KOPT-K1 (cell line): ENCODE data around the gene SH3GL1.

Source experiments
- H3K27ac ChIP-seq: fragments of 200-600 bp; sonication (generic); 2 replicates; pipeline ENCODE4 v1.5.1; 2016; ENCODE audit warnings: antibody characterized with exemption, mild to moderate bottlenecking, low read depth, low read length; ENCODE audit not compliant: poor library complexity, severe bottlenecking
- H3K36me3 ChIP-seq: fragments of 200-600 bp; sonication (generic); 2 replicates; pipeline ENCODE4 v1.5.1; 2017; ENCODE audit warnings: antibody characterized with exemption, mild to moderate bottlenecking, low read length, moderate library complexity; ENCODE audit not compliant: insufficient read depth
- H3K9me3 ChIP-seq: fragments of 200-600 bp; sonication (generic); 2 replicates; pipeline ENCODE4 v1.5.1; 2017; ENCODE audit warnings: antibody characterized with exemption, low read length, mild to moderate bottlenecking; ENCODE audit not compliant: insufficient read depth, poor library complexity, severe bottlenecking

The SH3GL1 gene

GRCh38 chr19:4391306-4391693 is 9.0 kb downstream of the SH3GL1 start:
- peaks cover 49% of the 10 kb centered on the region for H3K36me3 ChIP-seq
- H3K27ac ChIP-seq = no peak overlapping the region
- H3K9me3 ChIP-seq = no peaks in the 10 kb centered on the region

GRCh38 chr19:4390567-4391305 is 9.6 kb downstream of the SH3GL1 start:
- Histone ChIP-seq H3K27ac (no peak overlapping the region), H3K36me3 (peaks cover 49% of the 10 kb centered on the region; the same call in 1 of the 2 replicates), H3K9me3 (no peaks in the 10 kb centered on the region)

- H3K36me3 ChIP-seq = peaks cover 48% of the 10 kb centered on the region; the same call in 1 of the 2 replicates
- no peaks in the 10 kb centered on the region for H3K9me3 ChIP-seq
- H3K27ac ChIP-seq = no peak overlapping the region
These were observed 10.3 kb downstream of the SH3GL1 start for GRCh38 chr19:4390017-4390566.

GRCh38 chr19:4389511-4390016 is 10.8 kb downstream of the SH3GL1 start:
- Histone ChIP-seq H3K36me3 (peaks cover 48% of the 10 kb centered on the region; the same call in 1 of the 2 replicates), H3K27ac (no peak overlapping the region), H3K9me3 (no peaks in the 10 kb centered on the region)

GRCh38 chr19:4389064-4389375 is 11.3 kb downstream of the SH3GL1 start:
- no peak overlapping the region for H3K27ac ChIP-seq
- peaks cover 48% of the 10 kb centered on the region; the same call in 1 of the 2 replicates for H3K36me3 ChIP-seq
- no peaks in the 10 kb centered on the region for H3K9me3 ChIP-seq

GRCh38 chr19:4388337-4389063 is 11.8 kb downstream of the SH3GL1 start:
- Histone ChIP-seq H3K27ac (no peak overlapping the region), H3K9me3 (no peaks in the 10 kb centered on the region), H3K36me3 (peaks cover 51% of the 10 kb centered on the region)

- H3K27ac ChIP-seq = no peak overlapping the region
- H3K36me3 ChIP-seq = peaks cover 54% of the 10 kb centered on the region
- H3K9me3 ChIP-seq = no peaks in the 10 kb centered on the region
These were observed 14.1 kb downstream of the SH3GL1 start for GRCh38 chr19:4386041-4386782.

GRCh38 chr19:4385291-4386040 is 14.9 kb downstream of the SH3GL1 start:
- Histone ChIP-seq H3K9me3 (no peaks in the 10 kb centered on the region), H3K27ac (no peak overlapping the region), H3K36me3 (peaks cover 54% of the 10 kb centered on the region)

GRCh38 chr19:4380254-4380727 is 20.1 kb downstream of the SH3GL1 start:
- no peak overlapping the region for H3K27ac ChIP-seq
- H3K36me3 ChIP-seq = peaks cover 26% of the 10 kb centered on the region
- no peaks in the 10 kb centered on the region for H3K9me3 ChIP-seq

- H3K36me3 ChIP-seq = peaks cover 19% of the 10 kb centered on the region
- no peaks in the 10 kb centered on the region for H3K9me3 ChIP-seq
- H3K27ac ChIP-seq = no peak overlapping the region
These were observed 20.7 kb downstream of the SH3GL1 start for GRCh38 chr19:4379383-4380253.

GRCh38 chr19:4378886-4379285 is 21.5 kb downstream of the SH3GL1 start:
- Histone ChIP-seq H3K36me3 (peaks cover 12% of the 10 kb centered on the region), H3K27ac (no peak overlapping the region), H3K9me3 (no peaks in the 10 kb centered on the region)

- Histone ChIP-seq H3K36me3 (peaks cover 5% of the 10 kb centered on the region; the same call in 1 of the 2 replicates), H3K27ac (no peak overlapping the region), H3K9me3 (no peaks in the 10 kb centered on the region)
These were observed 23.2 kb downstream of the SH3GL1 start for GRCh38 chr19:4376991-4377781.

- Histone ChIP-seq H3K36me3 (peaks cover 5% of the 10 kb centered on the region; the same call in 1 of the 2 replicates), H3K27ac (no peak overlapping the region), H3K9me3 (no peaks in the 10 kb centered on the region)
These were observed 23.7 kb downstream of the SH3GL1 start for GRCh38 chr19:4376671-4376990.
